ES-I3 (cell line): ENCODE measurements around the gene THOC3.
"Not testable (repeated sequence)": the region's sequence is repeated elsewhere in the genome, so short reads cannot be mapped to it uniquely, and the experiment has no call there.

Experiments used
- H3K36me3 ChIP-seq: 2 replicates; pipeline ENCODE4 v1.6.1; 2013; ENCODE audit warnings: mild to moderate bottlenecking, low read length, control low read depth, moderate library complexity; ENCODE audit not compliant: insufficient read depth
- H3K4me1 ChIP-seq: 2 replicates; pipeline ENCODE4 v1.6.1; 2013; ENCODE audit warnings: mild to moderate bottlenecking, control low read depth, low read length; ENCODE audit not compliant: insufficient read depth
- H3K9ac ChIP-seq: 2 replicates; pipeline ENCODE4 v1.6.1; 2013; ENCODE audit warnings: low read depth, mild to moderate bottlenecking, low read length, moderate library complexity
- H3K9me3 ChIP-seq: 2 replicates; pipeline ENCODE4 v1.6.1; 2013; ENCODE audit warnings: mild to moderate bottlenecking, low read length, moderate library complexity; ENCODE audit not compliant: control insufficient read depth, insufficient read depth

Gene THOC3

GRCh38 chr5:175967471-175968372, at the start of gene THOC3:
Gene THOC3 (minus strand): TSS chr5:175968315. CDS start chr5:175968208, 107 bp downstream.
- not testable (repeated sequence) for H3K36me3 ChIP-seq, H3K9me3 ChIP-seq, H3K4me1 ChIP-seq
- H3K9ac ChIP-seq: peak within 1 kb of the TSS; percentile 71

- not testable (repeated sequence) for H3K9me3 ChIP-seq, H3K9ac ChIP-seq, H3K36me3 ChIP-seq, H3K4me1 ChIP-seq
These were observed 49.2 kb upstream of the THOC3 start for GRCh38 chr5:176017324-176017723.

GRCh38 chr5:176014360-176014759, 46.2 kb upstream of the THOC3 start:
- H3K4me1 ChIP-seq, H3K36me3 ChIP-seq, H3K9me3 ChIP-seq, H3K9ac ChIP-seq: not testable (repeated sequence)

GRCh38 chr5:176011088-176011487, 43.0 kb upstream of the THOC3 start:
- not testable (repeated sequence) for H3K9ac ChIP-seq

GRCh38 chr5:176010202-176010601, 42.1 kb upstream of the THOC3 start:
- not testable (repeated sequence) for H3K9ac ChIP-seq, H3K9me3 ChIP-seq, H3K36me3 ChIP-seq, H3K4me1 ChIP-seq

More at GRCh38 chr5:176011088-176011487, 43.0 kb upstream of the THOC3 start:
- not testable (repeated sequence) for H3K36me3 ChIP-seq, H3K9me3 ChIP-seq, H3K4me1 ChIP-seq

- H3K4me1 ChIP-seq: not testable (repeated sequence)
These were observed 39.1 kb upstream of the THOC3 start for GRCh38 chr5:176007220-176007619.

GRCh38 chr5:176006819-176007218, 38.7 kb upstream of the THOC3 start:
- H3K9ac ChIP-seq, H3K4me1 ChIP-seq, H3K36me3 ChIP-seq, H3K9me3 ChIP-seq: not testable (repeated sequence)

More at GRCh38 chr5:176007220-176007619, 39.1 kb upstream of the THOC3 start:
- not testable (repeated sequence) for H3K36me3 ChIP-seq, H3K9me3 ChIP-seq, H3K9ac ChIP-seq

GRCh38 chr5:175997979-175998378, 29.9 kb upstream of the THOC3 start:
- H3K36me3 ChIP-seq, H3K9me3 ChIP-seq, H3K9ac ChIP-seq, H3K4me1 ChIP-seq: not testable (repeated sequence)

- H3K4me1 ChIP-seq, H3K36me3 ChIP-seq, H3K9me3 ChIP-seq: not testable (repeated sequence)
These were observed 29.4 kb upstream of the THOC3 start for GRCh38 chr5:175997495-175997894.

GRCh38 chr5:175996791-175997190, 28.7 kb upstream of the THOC3 start:
- H3K9me3 ChIP-seq, H3K4me1 ChIP-seq, H3K9ac ChIP-seq, H3K36me3 ChIP-seq: not testable (repeated sequence)

More at GRCh38 chr5:175997495-175997894, 29.4 kb upstream of the THOC3 start:
- H3K9ac ChIP-seq: not testable (repeated sequence)

- not testable (repeated sequence) for H3K9me3 ChIP-seq, H3K36me3 ChIP-seq, H3K9ac ChIP-seq, H3K4me1 ChIP-seq
These were observed 27.4 kb upstream of the THOC3 start for GRCh38 chr5:175995506-175995905.

- H3K4me1 ChIP-seq, H3K9ac ChIP-seq, H3K9me3 ChIP-seq, H3K36me3 ChIP-seq: not testable (repeated sequence)
These were observed 11.4 kb upstream of the THOC3 start for GRCh38 chr5:175979371-175979995.

GRCh38 chr5:175968381-175968780, 266 bp upstream of the THOC3 start:
- H3K9me3 ChIP-seq, H3K36me3 ChIP-seq, H3K4me1 ChIP-seq: not testable (repeated sequence)
- H3K9ac ChIP-seq: peak overlapping the region; percentile 71; the same call in 1 of the 2 replicates

- H3K9me3 ChIP-seq, H3K9ac ChIP-seq, H3K36me3 ChIP-seq: not testable (repeated sequence)
These were observed 5.8 kb downstream of the THOC3 start for GRCh38 chr5:175962329-175962728.

GRCh38 chr5:175960228-175960627, 7.9 kb downstream of the THOC3 start:
- H3K4me1 ChIP-seq, H3K9ac ChIP-seq, H3K9me3 ChIP-seq, H3K36me3 ChIP-seq: not testable (repeated sequence)

More at GRCh38 chr5:175962329-175962728, 5.8 kb downstream of the THOC3 start:
- H3K4me1 ChIP-seq: not testable (repeated sequence)
